ENCODE results near the gene HS6ST1. TPM values are rescaled to one million over a fixed set of nuclear protein-coding genes. Genes with fewer than 3 reads are reported as not detected.

The HS6ST1 gene
- total RNA-seq, 2 experiments from 2014 or later, result 13.6 to 17.6 TPM

GRCh38 chr2:128314348-128315121 lies 4.1 kb downstream of the HS6ST1 start:
- Histone ChIP-seq H3K27ac (ENCODE audit: low read depth, low read length, poor library complexity, severe bottlenecking) (no peak overlapping the region), H3K4me1 (ENCODE audit: insufficient read depth, low read length, poor library complexity, severe bottlenecking) (peaks cover 16% of the 10 kb centered on the region), H2AFZ (ENCODE audit: low read length) (no peak overlapping the region), H3K79me2 (ENCODE audit: insufficient read depth, low read depth, low read length) (no peaks in the 10 kb centered on the region; the same call in 1 of the 2 replicates), H3K36me3 (ENCODE audit: insufficient read depth, low read length) (no peaks in the 10 kb centered on the region), H3K4me3 (ENCODE audit: low read depth, low read length, poor library complexity, severe bottlenecking) (no peak overlapping the region), H4K20me1 (ENCODE audit: insufficient read depth, low read length) (peaks cover 29% of the 10 kb centered on the region; the same call in 1 of the 2 replicates), H3K4me2 (ENCODE audit: low read length) (no peak overlapping the region), H3K9me2 (ENCODE audit: insufficient read depth, low read length) (no peaks in the 10 kb centered on the region), H3K9me3 (ENCODE audit: low read length) (no peaks in the 10 kb centered on the region)
- CTCF ChIA-PET (ENCODE audit: unreplicated experiment), result no interaction called here
- POLR2A ChIA-PET, result no interaction called here
- intact Hi-C loops (cut with micrococcal nuclease; ENCODE audit: unreplicated experiment), result loop anchor here (5.0 kb wide), 1 partner anchor 252 kb away; no protein-coding TSS in a partner anchor
- no peak for DNase-seq (ENCODE audit: low spot score)
- BruUV-seq (replicated peaks), result no TSS peak
- no peak for TF ChIP-seq CTCF (conservative IDR thresholded peaks at IDR 0.05; ENCODE audit: low read length)
- TF ChIP-seq EZH2phosphoT487 (IDR thresholded peaks at IDR 0.05; ENCODE audit: borderline replicate concordance, low read depth, low read length), result no peak

GRCh38 chr2:128313931-128314347 lies 4.7 kb downstream of the HS6ST1 start:
- no peak for DNase-seq (ENCODE audit: low spot score)
- peaks cover 16% of the 10 kb centered on the region for H3K4me1 ChIP-seq (ENCODE audit: insufficient read depth, low read length, poor library complexity, severe bottlenecking)
- peaks cover 29% of the 10 kb centered on the region; the same call in 1 of the 2 replicates for H4K20me1 ChIP-seq (ENCODE audit: insufficient read depth, low read length)
- no peak for TF ChIP-seq EZH2phosphoT487 (IDR thresholded peaks at IDR 0.05; ENCODE audit: borderline replicate concordance, low read depth, low read length)
- TF ChIP-seq CTCF (conservative IDR thresholded peaks at IDR 0.05; ENCODE audit: low read length), result no peak
- H2AFZ ChIP-seq (ENCODE audit: low read length), result no peak overlapping the region
- intact Hi-C loops (cut with micrococcal nuclease; ENCODE audit: unreplicated experiment), result no loop called here
- no peaks in the 10 kb centered on the region; the same call in 1 of the 2 replicates for H3K79me2 ChIP-seq (ENCODE audit: insufficient read depth, low read depth, low read length)
- no peak overlapping the region for H3K27ac ChIP-seq (ENCODE audit: low read depth, low read length, poor library complexity, severe bottlenecking)
- POLR2A ChIA-PET, result no interaction called here
- H3K9me2 ChIP-seq (ENCODE audit: insufficient read depth, low read length), result no peaks in the 10 kb centered on the region
- CTCF ChIA-PET (ENCODE audit: unreplicated experiment), result no interaction called here
- BruUV-seq (replicated peaks), result no TSS peak
- H3K36me3 ChIP-seq (ENCODE audit: insufficient read depth, low read length), result no peaks in the 10 kb centered on the region
- H3K9me3 ChIP-seq (ENCODE audit: low read length), result no peaks in the 10 kb centered on the region
- no peak overlapping the region for H3K4me2 ChIP-seq (ENCODE audit: low read length)
- no peak overlapping the region for H3K4me3 ChIP-seq (ENCODE audit: low read depth, low read length, poor library complexity, severe bottlenecking)
